Measurements from ENCODE around the gene RIN3. TPM values are rescaled to one million over a fixed set of nuclear protein-coding genes. Genes with fewer than 3 reads are reported as not detected.

The RIN3 gene
- polyA plus RNA-seq, 3 donors, result 6.3 to 8.4 (median 7.9) TPM

GRCh38 chr14:92502541-92503286 lies 10.9 kb upstream of the RIN3 start:
- no peak for DNase-seq (ENCODE audit: extremely low read depth in 1 of 11, low read depth in 9 of 11, low spot score in 4 of 11)

- DNase-seq (ENCODE audit: extremely low read depth in 1 of 11, low read depth in 9 of 11, low spot score in 4 of 11), result no peak
Observed at GRCh38 chr14:92503756-92504491, 9.7 kb upstream of the RIN3 start.

GRCh38 chr14:92505826-92506225 lies 7.8 kb upstream of the RIN3 start:
- DNase-seq (ENCODE audit: extremely low read depth in 1 of 11, low read depth in 9 of 11, low spot score in 4 of 11), result no peak

GRCh38 chr14:92506231-92506630 lies 7.3 kb upstream of the RIN3 start:
- DNase-seq (ENCODE audit: extremely low read depth in 1 of 11, low read depth in 9 of 11, low spot score in 4 of 11), result no peak

- no peak for DNase-seq (ENCODE audit: extremely low read depth in 1 of 11, low read depth in 9 of 11, low spot score in 4 of 11)
Observed at GRCh38 chr14:92507174-92507768, 6.3 kb upstream of the RIN3 start.

GRCh38 chr14:92510972-92511371 lies 2.6 kb upstream of the RIN3 start:
- DNase-seq (ENCODE audit: extremely low read depth in 1 of 11, low read depth in 9 of 11, low spot score in 4 of 11), result no peak

- DNase-seq (ENCODE audit: extremely low read depth in 1 of 11, low read depth in 9 of 11, low spot score in 4 of 11), result no peak
Observed at GRCh38 chr14:92511453-92512238, 1.9 kb upstream of the RIN3 start.

- DNase-seq (ENCODE audit: extremely low read depth in 1 of 11, low read depth in 9 of 11, low spot score in 4 of 11), result no peak
Observed at GRCh38 chr14:92512807-92513203, 776 bp upstream of the RIN3 start.

GRCh38 chr14:92513966-92514843 lies 624 bp downstream of the RIN3 start:
- DNase-seq (ENCODE audit: extremely low read depth in 1 of 11, low read depth in 9 of 11, low spot score in 4 of 11), result no peak

GRCh38 chr14:92514844-92515514 lies 1.4 kb downstream of the RIN3 start:
- no peak for DNase-seq (ENCODE audit: extremely low read depth in 1 of 11, low read depth in 9 of 11, low spot score in 4 of 11)

- DNase-seq (ENCODE audit: extremely low read depth in 1 of 11, low read depth in 9 of 11, low spot score in 4 of 11), result no peak
Observed at GRCh38 chr14:92515546-92516343, 2.2 kb downstream of the RIN3 start.

GRCh38 chr14:92516344-92516965 lies 2.9 kb downstream of the RIN3 start:
- DNase-seq (ENCODE audit: extremely low read depth in 1 of 11, low read depth in 9 of 11, low spot score in 4 of 11), result no peak

GRCh38 chr14:92516966-92517506 lies 3.5 kb downstream of the RIN3 start:
- no peak for DNase-seq (ENCODE audit: extremely low read depth in 1 of 11, low read depth in 9 of 11, low spot score in 4 of 11)

GRCh38 chr14:92517761-92518160 lies 4.2 kb downstream of the RIN3 start:
- DNase-seq (ENCODE audit: extremely low read depth in 1 of 11, low read depth in 9 of 11, low spot score in 4 of 11), result no peak

- DNase-seq (ENCODE audit: extremely low read depth in 1 of 11, low read depth in 9 of 11, low spot score in 4 of 11), result no peak
Observed at GRCh38 chr14:92519246-92520101, 5.9 kb downstream of the RIN3 start.

Measured in renal cortex interstitium (tissue), 11 donors.